ENCODE data around the gene ATCAY.
"Not testable (repeated sequence)": the region's sequence is repeated elsewhere in the genome, so short reads cannot be mapped to it uniquely, and the experiment has no call there.

The ATCAY gene

GRCh38 chr19:3964256-3965194 lies 84.0 kb downstream of the ATCAY start:
- DNase-seq (ENCODE audit: low read depth, low spot score), result no peak
- H3K4me3 ChIP-seq (ENCODE audit: low read length), result no peak overlapping the region

- H3K4me3 ChIP-seq (ENCODE audit: low read length), result no peak overlapping the region
- no peak for DNase-seq (ENCODE audit: low read depth, low spot score)
Measured at GRCh38 chr19:3966051-3967017, 85.8 kb downstream of the ATCAY start.

DNA sequence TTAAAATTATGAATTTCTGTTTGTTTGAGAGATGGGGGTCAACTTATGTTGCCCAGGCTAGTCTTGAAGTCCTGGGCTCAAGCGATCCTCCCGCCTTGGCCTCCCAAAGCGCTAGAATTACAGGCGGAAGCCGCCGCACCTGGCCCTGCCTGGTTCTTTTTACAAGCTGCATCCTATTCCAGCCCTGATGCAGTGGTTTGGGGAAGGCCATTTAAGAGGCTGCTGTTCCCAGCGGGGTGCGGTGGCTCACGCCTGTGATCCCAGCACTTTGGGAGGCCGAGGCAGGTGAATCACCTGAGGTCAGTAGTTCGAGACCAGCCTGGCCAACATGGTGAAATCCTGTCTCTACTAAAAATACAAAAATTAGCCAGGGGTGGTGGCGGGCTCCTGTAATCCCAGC lies 87.5 kb downstream of the ATCAY start:
- not testable (repeated sequence) for H3K4me3 ChIP-seq (ENCODE audit: low read length); DNase-seq (ENCODE audit: low read depth, low spot score)

DNA sequence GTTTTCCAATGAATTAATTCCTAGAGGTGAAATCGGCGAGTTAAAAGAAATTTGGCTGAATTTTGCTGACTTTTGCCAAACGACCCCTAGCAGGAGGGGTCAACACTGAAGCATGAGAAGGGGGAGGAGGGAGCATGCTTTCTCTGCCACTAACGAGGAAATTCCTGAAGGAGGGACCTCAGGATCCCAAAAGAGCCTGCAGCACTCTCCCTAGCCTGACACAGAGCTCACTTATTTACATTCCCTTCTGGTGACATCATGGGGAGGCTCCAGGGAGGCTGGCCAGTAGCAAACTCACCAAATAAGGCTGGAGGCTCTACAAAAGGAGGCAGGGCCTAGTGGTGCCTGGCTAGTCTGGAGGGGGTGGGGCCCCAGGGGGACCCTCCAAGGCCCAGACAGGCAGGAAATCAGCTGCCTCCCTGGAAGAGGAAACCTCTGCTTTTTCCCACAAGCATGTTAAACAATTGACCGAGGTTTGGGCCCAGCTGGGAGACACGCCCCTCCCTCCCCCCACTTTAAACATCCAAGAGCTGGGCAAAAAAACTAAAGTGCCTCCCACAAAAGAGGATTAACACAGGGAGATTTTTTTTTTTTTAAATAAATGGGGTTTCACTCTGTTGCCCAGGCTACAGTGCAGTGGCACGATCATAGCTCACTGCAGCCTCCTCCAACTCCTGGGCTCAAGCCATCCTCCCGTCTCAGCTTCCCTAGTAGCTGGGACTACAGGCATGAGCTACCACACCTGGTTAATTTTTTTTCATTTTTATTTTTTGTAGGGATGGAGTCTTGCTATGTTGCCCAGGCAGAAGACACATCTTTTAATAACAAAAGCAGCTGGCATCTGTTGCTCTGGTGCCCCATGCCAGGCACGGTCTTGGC lies 88.3 kb downstream of the ATCAY start:
- DNase-seq (ENCODE audit: low read depth, low spot score), result peak; percentile 14
- H3K4me3 ChIP-seq (ENCODE audit: low read length), result no peak overlapping the region

DNA sequence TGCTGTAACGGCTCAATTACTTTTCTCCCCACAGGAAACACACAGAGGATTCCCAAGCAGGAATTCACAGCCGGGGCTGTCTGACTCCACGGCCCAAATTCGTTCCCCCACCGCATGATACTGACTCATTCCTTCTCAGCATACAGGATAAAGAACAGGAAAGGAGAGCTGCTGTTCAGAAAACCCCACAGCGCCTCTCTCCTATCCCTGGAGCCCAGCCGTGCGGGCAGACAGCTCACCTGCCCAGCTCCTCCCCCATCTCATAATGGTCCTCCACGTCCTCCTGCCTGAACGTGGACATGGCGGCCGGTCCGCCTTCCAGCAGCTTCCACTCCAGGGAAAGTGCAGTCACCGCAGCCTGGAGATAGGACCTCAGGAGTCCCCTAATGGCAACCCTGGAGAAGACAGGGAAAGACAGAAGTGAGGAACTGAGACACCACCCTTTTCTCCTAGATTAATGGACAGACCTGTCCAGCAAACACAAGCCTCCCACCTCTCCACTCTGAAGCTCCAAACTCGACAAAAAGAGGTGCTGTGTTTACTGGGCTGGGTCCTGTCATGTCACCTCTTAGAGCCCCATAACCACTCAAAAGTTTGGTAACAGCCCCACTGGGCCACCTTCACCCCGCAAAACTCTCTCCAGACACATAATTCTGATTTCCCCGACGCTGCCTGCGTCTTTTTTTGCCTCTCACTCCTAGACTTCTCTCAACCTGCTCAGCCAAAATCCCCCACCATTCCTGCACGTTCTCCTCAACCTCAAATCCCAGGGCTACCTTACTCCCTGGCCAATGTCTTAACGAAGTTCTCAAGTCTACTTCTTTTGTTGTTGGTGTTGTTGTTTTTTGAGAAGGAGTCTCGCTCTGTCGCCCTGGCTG lies 89.2 kb downstream of the ATCAY start:
- DNase-seq (ENCODE audit: low read depth, low spot score), result no peak
- H3K4me3 ChIP-seq (ENCODE audit: low read length), result peak overlapping the region; percentile 86

DNA sequence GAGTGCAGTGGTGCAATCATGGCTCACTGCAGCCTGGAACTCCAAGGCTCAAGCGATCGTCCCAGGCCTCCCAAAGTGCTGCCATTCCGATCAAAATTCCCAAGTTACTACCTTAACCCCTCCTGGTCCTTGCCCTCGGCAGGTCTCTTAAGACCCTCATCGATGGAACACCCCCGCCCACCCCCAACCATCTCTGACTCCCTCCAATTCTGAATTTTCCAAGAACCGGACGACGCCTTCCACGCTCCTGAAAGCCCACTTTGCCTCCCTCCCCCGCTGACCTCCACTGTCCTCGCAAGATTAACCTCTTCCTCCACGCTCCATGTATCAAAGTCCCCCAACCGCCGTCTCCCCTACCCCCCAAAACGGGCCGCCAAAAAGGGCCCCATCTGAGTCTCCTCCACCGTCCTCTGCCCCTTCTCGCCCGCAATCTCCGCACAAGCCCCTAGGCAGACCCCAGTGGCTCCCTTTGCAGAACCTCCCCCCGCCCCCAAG lies 89.9 kb downstream of the ATCAY start:
- peak overlapping the region; percentile 86 for H3K4me3 ChIP-seq (ENCODE audit: low read length)
- DNase-seq (ENCODE audit: low read depth, low spot score), result no peak

- peak within 1 kb of the TSS; percentile 86 for H3K4me3 ChIP-seq (ENCODE audit: low read length)
- peak; percentile 81 for DNase-seq (ENCODE audit: low read depth, low spot score)
Measured at GRCh38 chr19:3970808-3971598, 90.5 kb downstream of the ATCAY start, which contains the start of gene DAPK3. Gene DAPK3, minus strand, starts transcription at chr19:3971099. Its CDS starts 1,364 bp downstream, at chr19:3969735.

GRCh38 chr19:3975144-3975543 lies 94.7 kb downstream of the ATCAY start:
- no peak for DNase-seq (ENCODE audit: low read depth, low spot score)
- no peak overlapping the region for H3K4me3 ChIP-seq (ENCODE audit: low read length)

DNA sequence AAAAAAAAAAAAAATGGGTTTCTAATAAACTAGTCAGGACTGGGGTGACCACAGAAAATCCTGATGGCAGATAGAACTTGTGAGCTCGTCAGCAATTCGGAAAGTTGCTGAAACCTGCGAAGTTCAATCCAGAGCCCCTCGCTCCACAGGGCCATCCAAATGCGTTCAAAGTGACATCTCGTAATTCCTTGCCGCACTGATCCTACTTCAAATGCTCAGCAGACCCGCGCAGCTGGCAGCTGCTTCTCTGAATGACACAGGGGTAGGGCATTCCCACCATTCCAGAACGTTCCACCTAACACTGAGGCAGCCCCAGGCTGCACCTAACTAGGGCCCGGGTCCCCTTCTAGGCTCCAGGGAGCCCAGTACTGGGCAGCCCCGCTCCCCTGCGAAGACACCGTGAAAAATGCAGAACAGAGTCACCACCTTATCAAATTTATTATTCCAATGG lies 95.2 kb downstream of the ATCAY start:
- no peak for DNase-seq (ENCODE audit: low read depth, low spot score)
- H3K4me3 ChIP-seq (ENCODE audit: low read length), result no peak overlapping the region

GRCh38 chr19:3976495-3977241 lies 96.2 kb downstream of the ATCAY start:
- H3K4me3 ChIP-seq (ENCODE audit: low read length), result no peak overlapping the region
- no peak for DNase-seq (ENCODE audit: low read depth, low spot score)
